Measurements from ENCODE around the gene SCAANT1.

DNA sequence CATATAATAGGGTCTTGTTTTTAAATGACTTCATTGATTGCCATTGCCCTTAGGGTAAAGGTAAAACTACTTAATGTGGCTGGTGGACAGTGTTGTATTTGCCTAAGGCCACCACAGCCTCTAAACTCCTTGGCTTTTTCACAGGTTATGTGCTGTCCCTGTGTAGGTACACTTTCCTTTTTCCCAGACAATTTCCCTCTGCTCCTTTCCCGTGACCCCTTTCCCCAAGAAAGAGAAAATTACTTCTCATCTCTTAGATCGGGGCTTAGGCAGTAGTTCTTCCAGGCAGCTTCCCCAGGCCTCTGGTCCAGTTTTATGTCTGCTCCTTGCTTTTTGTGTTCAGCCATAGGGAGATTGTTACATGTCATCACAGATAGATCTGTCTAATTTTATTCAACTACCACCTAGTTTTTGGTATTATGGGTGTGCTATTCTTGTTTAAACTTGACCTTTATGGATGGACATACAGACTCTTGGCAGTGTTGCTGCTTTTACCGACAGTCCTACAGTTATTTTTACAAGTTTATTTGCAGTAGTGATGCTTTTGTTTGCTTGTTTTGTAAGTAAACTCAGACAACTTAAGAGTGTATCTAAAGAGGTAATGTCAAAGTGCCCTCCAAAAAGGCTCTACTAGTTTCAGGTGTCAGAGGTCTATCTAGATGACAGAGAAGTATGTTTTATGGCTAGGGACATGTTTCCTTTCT, 20.5 kb upstream of the SCAANT1 start:
- TF ChIP-seq POLR2A (IDR thresholded peaks at IDR 0.05; ENCODE audit: extremely low read depth, insufficient read length) (no peak), MYC (IDR thresholded peaks at IDR 0.05; ENCODE audit: low read depth, low read length) (no peak)
- TF ChIP-seq, protein P1, sequence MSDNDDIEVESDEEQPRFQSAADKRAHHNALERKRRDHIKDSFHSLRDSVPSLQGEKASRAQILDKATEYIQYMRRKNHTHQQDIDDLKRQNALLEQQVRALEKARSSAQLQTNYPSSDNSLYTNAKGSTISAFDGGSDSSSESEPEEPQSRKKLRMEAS (IDR thresholded peaks at IDR 0.05; ENCODE audit: low read depth, low read length) = no peak
